NB4 (cell line): ENCODE data around the gene ZIC4.

ENCODE experiments used
- POLR2A ChIP-seq: IDR thresholded peaks from 2 replicates; pipeline ENCODE4 v1.6.1; 2011; ENCODE audit warnings: mild to moderate bottlenecking; ENCODE audit not compliant: insufficient read length; ENCODE audit errors: extremely low read depth
- TF ChIP-seq, protein P1 (sequence below): IDR thresholded peaks from one replicate; pipeline ENCODE4 v1.5.1; 2012; ENCODE audit warnings: low read depth, low read length

- TF ChIP-seq, protein P1, sequence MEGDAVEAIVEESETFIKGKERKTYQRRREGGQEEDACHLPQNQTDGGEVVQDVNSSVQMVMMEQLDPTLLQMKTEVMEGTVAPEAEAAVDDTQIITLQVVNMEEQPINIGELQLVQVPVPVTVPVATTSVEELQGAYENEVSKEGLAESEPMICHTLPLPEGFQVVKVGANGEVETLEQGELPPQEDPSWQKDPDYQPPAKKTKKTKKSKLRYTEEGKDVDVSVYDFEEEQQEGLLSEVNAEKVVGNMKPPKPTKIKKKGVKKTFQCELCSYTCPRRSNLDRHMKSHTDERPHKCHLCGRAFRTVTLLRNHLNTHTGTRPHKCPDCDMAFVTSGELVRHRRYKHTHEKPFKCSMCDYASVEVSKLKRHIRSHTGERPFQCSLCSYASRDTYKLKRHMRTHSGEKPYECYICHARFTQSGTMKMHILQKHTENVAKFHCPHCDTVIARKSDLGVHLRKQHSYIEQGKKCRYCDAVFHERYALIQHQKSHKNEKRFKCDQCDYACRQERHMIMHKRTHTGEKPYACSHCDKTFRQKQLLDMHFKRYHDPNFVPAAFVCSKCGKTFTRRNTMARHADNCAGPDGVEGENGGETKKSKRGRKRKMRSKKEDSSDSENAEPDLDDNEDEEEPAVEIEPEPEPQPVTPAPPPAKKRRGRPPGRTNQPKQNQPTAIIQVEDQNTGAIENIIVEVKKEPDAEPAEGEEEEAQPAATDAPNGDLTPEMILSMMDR = no peak
- TF ChIP-seq POLR2A = no peak
Observed at GRCh38 chr3:147372525-147373027, 33.8 kb downstream of the ZIC4 start.
